Thyroid gland (tissue), 4 donors: ENCODE results near the gene CIB1. TPM values are rescaled to one million over a fixed set of nuclear protein-coding genes. Genes with fewer than 3 reads are reported as not detected.
A peak's percentile ranks its signal among the peaks of the same experiment; 100 is the strongest.

Experiments
- DNase-seq, 2 donors: peaks; one replicate each; pipeline ENCODE4 v3.0.0-alpha.2; 2019
- H3K27ac ChIP-seq, 3 donors: fragments of 200-600 bp; sonication (generic); 1 replicate in 2 of 3; 2 replicates in 1 of 3; pipeline ENCODE4 v1.5.1; 2016 to 2019; ENCODE audit warnings: mild to moderate bottlenecking in 1 of 3, moderate library complexity in 1 of 3
- H3K27me3 ChIP-seq: fragments of 200-600 bp; sonication (generic); one replicate; pipeline ENCODE4 v1.5.1; 2019
- H3K36me3 ChIP-seq, 2 donors: fragments of 200-600 bp; sonication (generic); one replicate each; pipeline ENCODE4 v1.5.1; 2016 to 2019
- H3K4me1 ChIP-seq, 2 donors: fragments of 200-600 bp; sonication (generic); one replicate each; pipeline ENCODE4 v1.5.1; 2017 to 2019
- H3K4me3 ChIP-seq, 3 donors: fragments of 200-600 bp; sonication (generic); replicated peaks in 1 of 3; 1 replicate in 2 of 3; 2 replicates in 1 of 3; pipeline ENCODE4 v1.5.1; 2016; ENCODE audit warnings: mild to moderate bottlenecking in 1 of 3
- H3K9me3 ChIP-seq: fragments of 200-600 bp; sonication (generic); one replicate; pipeline ENCODE4 v1.5.1; 2017
- POLR2A ChIP-seq, 2 donors: fragments of 450-650 bp; IDR thresholded peaks; one replicate each; pipeline ENCODE4 v1.6.1; 2017; ENCODE audit warnings: antibody characterized with exemption in 2 of 2, mild to moderate bottlenecking in 2 of 2, moderate library complexity in 1 of 2
- WGBS, 2 donors: methylation state at CpG; one replicate each; pipeline ENCODE4 v1.1.5; 2017; 5-methylcytosine and 5-hydroxymethylcytosine counted together
- intact Hi-C: fragments of 100-400 bp; cut with DNase I; formaldehyde crosslinking; loops from one replicate; pipeline ENCODE4 v1.15.1; 2023
- total RNA-seq, 4 donors: library from RNA; depleted of rRNA; stranded (reverse); fragments of >200 nt; gene quantifications; one replicate each; pipeline ENCODE4 v1.2.3, GENCODE V29; 2016
- TF ChIP-seq, protein P1 (sequence below), 6 experiments: fragments of 200-600 bp in 3 of 6; fragments of 450-650 bp in 3 of 6; sonication (generic) in 3 of 6; IDR thresholded peaks; one replicate each; pipeline ENCODE4 v1.5.1; 2016 to 2019; ENCODE audit warnings: antibody characterized with exemption in 6 of 6, mild to moderate bottlenecking in 2 of 6, inconsistent platforms in 1 of 6, moderate library complexity in 1 of 6

Gene CIB1
- total RNA-seq, 4 donors from 2014 or later: 24.3 to 90.0 (median 30.8) TPM

GRCh38 chr15:90240856-90241255 is 7.1 kb upstream of the CIB1 start:
- Histone ChIP-seq H3K36me3 (peaks cover 10 to 11% of the 10 kb centered on the region in 2 donors), H3K27me3 (no peaks in the 10 kb centered on the region), H3K4me1 (no peaks in the 10 kb centered on the region), H3K4me3 (no peak overlapping the region), H3K9me3 (no peaks in the 10 kb centered on the region), H3K27ac (no peak overlapping the region)
- intact Hi-C loops: no loop called here
- DNase-seq: no peak
- 91 to 95% methylated on average over 6 to 8 of the region's 8 CpGs for WGBS, 2 donors
- no peak for TF ChIP-seq POLR2A (IDR thresholded peaks at IDR 0.05)
- TF ChIP-seq, protein P1, sequence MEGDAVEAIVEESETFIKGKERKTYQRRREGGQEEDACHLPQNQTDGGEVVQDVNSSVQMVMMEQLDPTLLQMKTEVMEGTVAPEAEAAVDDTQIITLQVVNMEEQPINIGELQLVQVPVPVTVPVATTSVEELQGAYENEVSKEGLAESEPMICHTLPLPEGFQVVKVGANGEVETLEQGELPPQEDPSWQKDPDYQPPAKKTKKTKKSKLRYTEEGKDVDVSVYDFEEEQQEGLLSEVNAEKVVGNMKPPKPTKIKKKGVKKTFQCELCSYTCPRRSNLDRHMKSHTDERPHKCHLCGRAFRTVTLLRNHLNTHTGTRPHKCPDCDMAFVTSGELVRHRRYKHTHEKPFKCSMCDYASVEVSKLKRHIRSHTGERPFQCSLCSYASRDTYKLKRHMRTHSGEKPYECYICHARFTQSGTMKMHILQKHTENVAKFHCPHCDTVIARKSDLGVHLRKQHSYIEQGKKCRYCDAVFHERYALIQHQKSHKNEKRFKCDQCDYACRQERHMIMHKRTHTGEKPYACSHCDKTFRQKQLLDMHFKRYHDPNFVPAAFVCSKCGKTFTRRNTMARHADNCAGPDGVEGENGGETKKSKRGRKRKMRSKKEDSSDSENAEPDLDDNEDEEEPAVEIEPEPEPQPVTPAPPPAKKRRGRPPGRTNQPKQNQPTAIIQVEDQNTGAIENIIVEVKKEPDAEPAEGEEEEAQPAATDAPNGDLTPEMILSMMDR (IDR thresholded peaks at IDR 0.05): no peak

DNA sequence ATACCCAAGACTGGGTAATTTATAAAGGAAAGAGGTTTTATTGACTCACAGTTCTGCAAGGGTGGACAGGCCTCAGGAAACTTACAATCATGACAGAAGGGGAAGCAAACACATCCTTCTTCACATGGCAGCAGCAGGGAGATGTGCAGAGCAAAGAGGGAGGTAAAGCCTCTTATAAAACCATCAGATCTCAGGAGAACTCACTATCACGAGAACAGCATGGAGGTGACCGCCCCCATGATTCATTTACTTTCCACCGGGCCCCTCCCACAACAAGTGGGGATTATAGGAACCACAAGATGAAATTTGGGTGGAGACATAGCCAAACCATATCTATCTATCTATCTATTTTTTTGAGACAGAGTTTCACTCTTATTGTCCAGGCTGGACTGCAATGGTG is 5.6 kb upstream of the CIB1 start:
- Histone ChIP-seq H3K27ac (no peak overlapping the region), H3K4me1 (peaks cover 4 to 8% of the 10 kb centered on the region in 2 donors), H3K27me3 (no peaks in the 10 kb centered on the region), H3K9me3 (no peaks in the 10 kb centered on the region), H3K4me3 (no peak overlapping the region), H3K36me3 (peaks cover 10 to 11% of the 10 kb centered on the region in 2 donors)
- intact Hi-C loops: no loop called here
- WGBS, 2 donors: 86% methylated on average over 3 of the region's 3 CpGs
- no peak for TF ChIP-seq POLR2A (IDR thresholded peaks at IDR 0.05)
- TF ChIP-seq, protein P1 (IDR thresholded peaks at IDR 0.05): no peak
- no peak for DNase-seq

- peaks cover 20 to 25% of the 10 kb centered on the region in 2 donors for H3K4me1 ChIP-seq
Observed at GRCh38 chr15:90234096-90234988, 601 bp upstream of the CIB1 start, which contains the start of gene GDPGP1. TSS of gene GDPGP1 (plus strand) at chr15:90234209. CDS start at chr15:90240909, 6,700 bp downstream.

DNA sequence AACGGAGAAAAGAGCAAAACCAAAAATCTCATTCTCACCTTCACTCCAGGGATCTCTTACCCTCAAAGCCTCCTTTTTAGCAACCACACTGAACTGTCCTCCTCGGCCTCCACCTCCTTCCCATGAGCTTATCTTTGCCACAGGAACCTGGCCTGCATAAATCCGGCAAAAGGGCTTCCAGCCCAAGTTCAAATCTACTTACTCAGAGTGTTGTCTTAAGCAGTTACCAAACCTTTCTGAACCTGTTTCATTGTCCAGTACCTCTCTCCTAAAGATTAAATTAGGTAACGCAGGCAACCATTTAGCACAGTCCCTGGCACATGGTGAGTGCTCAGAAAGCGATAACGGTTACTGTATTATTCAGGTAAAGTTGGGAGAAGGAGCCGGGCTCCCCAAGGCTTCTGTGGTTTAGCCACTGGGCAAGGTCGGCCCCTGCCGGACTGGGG is 777 bp downstream of the CIB1 start:
- Histone ChIP-seq H3K9me3 (no peaks in the 10 kb centered on the region), H3K27me3 (no peaks in the 10 kb centered on the region), H3K27ac (peak overlapping the region; percentile 76 to 88 (median 86)), H3K36me3 (peaks cover 32 to 35% of the 10 kb centered on the region in 2 donors), H3K4me3 (peak overlapping the region; percentile 66 to 95 (median 67)), H3K4me1 (peaks cover 20 to 25% of the 10 kb centered on the region in 2 donors)
- peak in 1 of 2 donors; percentile 8 for DNase-seq
- WGBS, 2 donors: 7 to 11% methylated on average over 9 of the region's 9 CpGs
- no peak for TF ChIP-seq POLR2A (IDR thresholded peaks at IDR 0.05)
- TF ChIP-seq, protein P1 (IDR thresholded peaks at IDR 0.05): peak in 4 of 6 experiments; percentile 46 to 54 (median 50)
- intact Hi-C loops: no loop called here

More at GRCh38 chr15:90234096-90234988, 601 bp upstream of the CIB1 start, which contains the start of gene GDPGP1:
- Histone ChIP-seq H3K27ac (peak within 1 kb of the TSS; percentile 77 to 88 (median 86)), H3K4me3 (peak within 1 kb of the TSS; percentile 70 to 95 (median 72)), H3K9me3 (no peaks in the 10 kb centered on the region), H3K36me3 (peaks cover 21 to 25% of the 10 kb centered on the region in 2 donors), H3K27me3 (no peaks in the 10 kb centered on the region)
- peak in 1 of 2 donors; percentile 84 for TF ChIP-seq POLR2A (IDR thresholded peaks at IDR 0.05)
- TF ChIP-seq, protein P1 (IDR thresholded peaks at IDR 0.05): no peak
- intact Hi-C loops: no loop called here
- no peak for DNase-seq
- WGBS, 2 donors: 14 to 16% methylated on average over 12 to 17 of the region's 49 CpGs
